GM18511 (cell line): ENCODE measurements around the gene FCAMR.

ENCODE experiments used
- ATAC-seq: cut with Tn5 transposase; IDR thresholded peaks from one replicate; pipeline ENCODE4 v1.9.1; 2021; ENCODE audit warnings: mild to moderate bottlenecking, moderate library complexity; ENCODE audit not compliant: unreplicated experiment

FCAMR gene

DNA sequence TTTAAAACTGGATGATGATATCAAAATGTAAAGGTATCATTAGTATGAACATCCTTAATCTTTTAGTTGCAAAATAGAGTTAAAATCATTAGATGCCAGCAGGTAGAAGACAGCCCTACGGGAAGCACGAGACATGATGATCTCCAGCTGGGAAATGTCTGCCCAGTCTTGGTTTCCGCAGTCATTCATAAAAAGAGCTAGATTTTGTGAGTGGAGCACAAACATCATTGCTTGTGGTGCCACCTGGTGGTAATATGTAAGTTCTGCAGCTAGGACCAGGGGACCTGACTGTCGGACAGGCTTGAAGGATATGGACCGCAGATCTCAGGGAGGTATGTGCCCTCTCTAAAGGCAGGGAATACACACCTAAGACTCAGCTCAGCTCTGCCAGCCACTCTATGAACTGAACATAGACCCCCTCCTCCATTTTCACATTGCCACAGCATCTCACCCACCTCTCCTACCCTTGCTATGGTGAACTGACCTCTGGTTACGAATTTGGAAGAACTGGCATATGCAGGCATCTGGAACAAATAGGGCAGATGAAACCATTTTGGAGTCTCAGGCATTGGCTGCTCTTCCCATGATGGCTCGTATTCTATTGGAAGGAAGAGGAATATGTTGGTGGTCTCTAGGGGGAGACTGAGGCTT lies 57.7 kb downstream of the FCAMR start:
- no peak for ATAC-seq

DNA sequence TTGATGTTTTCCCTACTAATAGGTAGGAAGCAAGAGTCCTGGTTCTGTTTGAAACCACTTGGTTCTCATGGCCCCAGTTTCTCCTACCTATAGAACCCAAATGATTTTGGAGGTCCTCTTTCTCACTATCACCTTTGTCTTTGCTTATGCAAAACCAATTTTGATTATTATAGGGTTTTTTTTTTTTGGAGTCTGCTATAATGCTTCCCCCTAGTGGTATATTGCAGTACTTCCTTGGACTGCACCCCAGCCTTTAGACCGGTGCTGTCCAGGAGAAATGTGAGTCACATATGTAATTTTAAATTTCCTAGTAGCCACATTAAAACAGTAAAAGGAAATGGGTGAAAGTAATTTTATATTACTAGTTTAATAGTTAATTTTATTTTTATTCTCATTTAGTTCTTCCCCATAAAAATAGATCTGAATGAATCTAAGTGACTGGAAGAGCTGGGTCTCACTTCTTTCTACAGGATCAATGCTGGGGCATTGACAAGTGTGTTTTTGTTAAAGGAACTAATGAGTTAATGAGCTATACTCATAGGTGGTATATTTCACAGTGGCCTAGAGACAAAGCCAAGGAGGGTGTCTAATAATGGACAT lies 59.1 kb downstream of the FCAMR start:
- ATAC-seq = no peak

DNA sequence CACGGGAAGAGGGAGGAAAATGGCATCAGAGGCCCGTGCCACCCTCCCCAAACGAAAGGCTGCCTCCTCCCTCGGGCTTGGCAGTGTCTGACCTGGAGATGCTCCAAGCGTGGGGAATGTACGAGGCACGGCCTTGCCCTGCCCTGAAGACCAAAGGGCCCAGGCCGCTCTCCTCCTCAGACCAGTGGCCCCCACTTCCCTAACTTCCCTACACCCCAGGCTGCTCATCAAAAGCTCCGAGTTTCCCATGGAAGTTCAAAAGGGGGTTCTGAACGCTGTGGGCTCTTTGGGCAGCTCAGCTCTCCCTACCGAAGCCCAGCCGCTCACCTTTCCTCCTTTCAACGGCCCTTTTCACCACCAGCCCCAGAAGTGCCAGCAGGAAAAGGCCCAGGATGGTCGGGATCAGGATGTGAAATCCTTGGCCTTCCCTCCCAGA lies 60.4 kb downstream of the FCAMR start:
- ATAC-seq = no peak

DNA sequence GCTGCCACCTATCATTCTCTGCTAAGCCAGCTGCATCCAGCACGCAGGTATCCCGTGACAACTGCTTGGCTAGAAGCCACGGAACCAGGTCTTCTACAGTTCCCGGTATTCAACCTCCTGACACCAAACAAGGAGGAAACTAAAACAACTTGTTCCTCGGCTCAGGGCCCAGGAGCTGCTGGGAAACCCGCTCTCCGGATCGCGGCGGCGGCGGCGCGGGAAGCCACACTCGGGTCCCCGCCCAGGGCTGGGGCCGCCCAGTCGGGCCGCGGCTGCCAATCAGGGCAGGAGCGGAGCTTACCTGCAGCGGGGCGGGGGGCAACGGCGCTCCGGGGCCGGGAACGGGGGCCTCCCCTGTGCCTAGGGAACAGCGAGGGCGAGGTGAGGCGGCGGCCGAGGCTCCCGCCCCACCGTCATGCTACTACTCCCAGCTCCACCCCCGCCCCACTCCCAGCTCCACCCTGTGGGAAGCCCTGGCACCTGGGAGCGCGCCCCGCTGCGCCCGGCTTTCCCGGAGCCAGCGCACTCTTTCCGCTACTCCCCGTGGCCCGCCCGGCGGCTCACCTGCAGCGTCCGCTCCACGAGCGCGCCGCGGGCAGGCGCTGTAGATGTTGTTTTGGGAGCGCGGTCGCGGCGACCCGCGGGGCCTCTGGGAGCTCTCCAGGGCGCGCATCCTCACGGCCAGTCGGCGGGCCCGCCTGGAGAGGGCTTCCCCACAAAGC lies 60.9 kb downstream of the FCAMR start:
- no peak for ATAC-seq

DNA sequence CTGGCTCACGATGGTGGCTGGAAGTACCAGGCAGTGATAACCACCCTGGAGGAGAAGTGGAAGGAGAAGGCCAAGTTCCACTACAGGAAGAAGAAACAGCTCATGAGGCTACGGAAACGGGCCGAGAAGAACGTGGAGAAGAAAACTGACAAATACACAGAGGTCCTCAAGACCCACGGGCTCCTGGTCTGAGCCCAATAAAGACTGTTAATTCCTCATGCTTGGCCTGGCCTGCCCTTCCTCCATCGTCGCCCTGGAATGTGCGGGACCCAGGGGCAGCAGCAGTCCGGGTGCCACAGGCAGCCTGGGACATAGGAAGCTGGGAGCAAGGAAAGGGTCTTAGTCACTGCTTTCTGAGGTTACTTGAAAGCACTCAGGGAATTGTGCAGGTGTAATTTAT lies 62.2 kb downstream of the FCAMR start:
- ATAC-seq = no peak
